ENCODE data around the gene CEBPE.

CEBPE gene

GRCh38 chr14:23118506-23119362, at the start of gene CEBPE:
Gene CEBPE, minus strand, starts transcription at chr14:23119255. Its CDS starts 164 bp downstream, at chr14:23119091.
- no peak for DNase-seq (ENCODE audit: low read depth in 2 of 2)

DNA sequence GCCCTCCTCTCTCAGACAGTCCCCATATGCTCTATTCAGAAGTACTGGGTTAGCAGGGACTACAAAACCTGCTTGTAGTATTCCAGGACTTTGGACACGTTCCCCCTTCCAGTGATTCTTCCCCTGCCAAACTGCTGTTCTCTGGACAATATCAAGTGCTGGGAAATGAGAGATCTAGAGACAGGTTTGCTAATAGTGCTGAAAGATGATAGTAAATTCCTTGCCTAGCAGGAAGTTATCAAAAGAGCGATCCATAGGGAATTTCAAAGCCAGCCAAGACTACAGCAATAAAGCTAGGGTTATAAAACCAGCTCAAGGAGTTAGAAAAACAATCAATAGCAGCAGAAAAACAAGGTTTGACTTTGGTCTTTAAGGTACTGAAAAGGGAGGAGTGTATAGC, 49.2 kb upstream of the CEBPE start:
- no peak for DNase-seq (ENCODE audit: low read depth in 2 of 2)

- DNase-seq (ENCODE audit: low read depth in 2 of 2): no peak
Measured at GRCh38 chr14:23167116-23167847, 48.2 kb upstream of the CEBPE start.

DNA sequence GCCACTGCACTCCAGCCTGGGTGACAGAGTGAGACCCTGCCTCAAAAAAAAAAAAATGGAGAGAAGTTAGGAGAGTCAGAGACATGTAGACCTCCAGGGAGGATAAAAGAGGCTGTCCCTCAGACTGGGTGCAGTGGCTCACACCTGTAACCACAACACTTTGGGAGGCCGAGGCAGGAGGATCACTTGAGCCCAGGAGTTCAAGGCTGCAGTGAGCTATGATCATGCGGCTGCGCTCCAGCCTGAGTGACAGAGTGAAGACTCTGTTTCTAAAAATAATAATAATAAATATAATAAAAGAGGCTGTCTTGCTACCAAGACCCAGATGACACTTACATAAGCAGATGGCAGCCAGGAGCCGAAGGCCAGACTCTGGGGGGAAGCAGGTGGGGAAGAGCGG, 45.9 kb upstream of the CEBPE start:
- no peak for DNase-seq (ENCODE audit: low read depth in 2 of 2)

DNA sequence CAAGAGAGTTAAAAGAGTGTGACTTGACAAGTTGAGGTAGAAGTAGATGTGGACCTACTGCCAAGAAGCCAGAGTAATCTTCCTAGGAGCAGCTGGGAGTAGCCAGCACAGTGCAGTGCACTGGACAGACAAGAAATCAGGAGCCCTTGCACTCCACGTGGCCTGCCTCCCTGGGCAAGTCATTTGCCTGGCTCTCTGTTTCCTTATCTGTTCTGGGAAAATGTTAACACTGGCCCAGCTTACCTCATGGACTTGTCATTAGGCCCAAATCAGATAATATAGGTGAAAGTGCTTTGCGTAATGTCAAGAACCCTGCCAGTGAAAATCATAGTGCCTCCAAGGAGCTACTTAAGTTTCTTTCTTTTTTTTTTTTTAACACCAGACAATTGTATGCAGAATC, 45.2 kb upstream of the CEBPE start:
- no peak for DNase-seq (ENCODE audit: low read depth in 2 of 2)

- no peak for DNase-seq (ENCODE audit: low read depth in 2 of 2)
Measured at GRCh38 chr14:23163830-23164229, 44.8 kb upstream of the CEBPE start.

DNA sequence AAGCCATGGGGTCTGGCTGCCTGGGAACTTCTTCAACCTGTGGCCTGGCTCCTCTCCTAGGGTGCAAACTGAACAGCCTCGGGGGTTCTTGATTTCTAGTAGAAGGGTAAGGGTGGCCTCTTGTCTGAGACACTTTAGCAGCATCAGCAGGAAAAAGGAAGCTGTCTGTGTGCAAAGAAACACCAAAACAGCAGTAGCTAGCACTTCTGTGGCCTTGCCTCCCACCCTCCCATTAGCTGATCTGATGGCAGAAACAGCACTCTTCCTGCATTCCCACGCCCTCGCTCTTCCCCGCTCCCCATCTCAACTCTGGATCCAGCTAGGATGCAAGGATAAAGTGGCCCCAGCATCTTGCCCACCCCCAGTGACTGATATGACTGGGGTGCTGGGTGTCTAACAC, 43.7 kb upstream of the CEBPE start:
- DNase-seq (ENCODE audit: low read depth in 2 of 2): no peak

DNA sequence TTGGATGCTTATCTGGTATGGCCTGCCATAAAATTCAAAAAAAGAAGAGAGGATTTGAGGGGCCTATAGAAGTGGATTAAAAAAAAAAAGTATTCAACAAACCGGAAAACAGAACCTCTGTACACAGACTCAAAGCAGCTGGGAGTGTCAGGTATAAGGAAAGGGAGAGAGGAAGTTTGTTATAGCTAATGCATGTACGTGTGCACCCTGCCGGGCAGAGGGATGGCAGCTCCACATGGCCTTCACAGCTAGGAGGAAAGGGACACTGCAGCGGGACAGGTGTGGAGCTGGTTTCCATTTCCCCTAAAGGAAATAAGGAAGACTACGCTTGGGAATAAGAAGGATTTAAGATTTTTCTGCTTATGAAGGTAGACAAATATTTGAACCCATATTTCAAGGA, 43.0 kb upstream of the CEBPE start:
- DNase-seq (ENCODE audit: low read depth in 2 of 2): no peak

DNA sequence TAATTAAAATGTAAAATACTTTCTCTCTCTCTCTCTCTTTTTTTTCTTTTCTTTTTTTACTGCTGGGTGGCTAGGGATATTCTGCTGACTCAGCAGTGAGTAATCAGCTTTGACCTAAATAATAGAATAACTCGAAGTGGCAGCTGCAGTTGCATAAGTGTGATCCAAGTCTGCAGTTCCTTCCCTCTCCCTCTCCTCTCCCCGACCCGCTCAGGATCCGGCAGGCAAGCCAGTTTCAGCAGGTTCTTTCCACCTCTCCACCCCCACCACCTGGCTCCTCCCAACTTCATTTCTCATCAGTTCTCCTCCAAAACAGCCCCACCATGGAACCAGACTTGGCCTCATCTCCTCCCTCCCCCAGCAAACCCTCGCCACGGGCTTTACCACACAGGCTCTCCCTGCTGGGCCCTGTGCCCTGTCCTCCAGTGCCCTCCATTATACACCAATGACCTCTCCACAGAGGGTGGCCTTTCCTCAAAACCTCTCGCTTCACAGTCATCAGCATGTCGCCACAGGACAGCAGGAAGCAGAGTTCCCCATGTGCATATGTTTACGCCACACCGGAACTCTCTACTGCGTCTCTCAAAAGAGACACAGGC, 42.0 kb upstream of the CEBPE start:
- peak; percentile 66 to 72 for DNase-seq (ENCODE audit: low read depth in 2 of 2)

GRCh38 chr14:23159532-23159931, 40.5 kb upstream of the CEBPE start:
- no peak for DNase-seq (ENCODE audit: low read depth in 2 of 2)

DNA sequence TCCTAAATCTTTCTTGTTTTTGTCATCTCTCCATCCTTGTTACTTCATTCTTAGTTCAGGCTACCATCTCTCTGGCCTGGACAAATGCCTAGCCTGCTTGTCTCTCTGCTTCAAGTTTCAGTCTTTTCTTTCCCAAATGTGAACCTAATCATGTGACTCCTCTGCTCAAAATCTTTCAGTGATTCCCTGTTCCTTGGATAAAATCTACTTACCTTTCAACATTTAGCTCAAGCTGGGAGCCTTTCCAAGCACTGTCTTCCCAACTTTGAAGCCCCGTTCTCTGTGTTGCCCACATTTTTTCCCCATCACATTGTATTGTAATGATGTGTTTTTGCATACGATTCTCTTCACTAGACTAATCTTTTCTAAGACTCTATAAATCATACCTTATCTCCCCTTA, 39.7 kb upstream of the CEBPE start:
- no peak for DNase-seq (ENCODE audit: low read depth in 2 of 2)

DNA sequence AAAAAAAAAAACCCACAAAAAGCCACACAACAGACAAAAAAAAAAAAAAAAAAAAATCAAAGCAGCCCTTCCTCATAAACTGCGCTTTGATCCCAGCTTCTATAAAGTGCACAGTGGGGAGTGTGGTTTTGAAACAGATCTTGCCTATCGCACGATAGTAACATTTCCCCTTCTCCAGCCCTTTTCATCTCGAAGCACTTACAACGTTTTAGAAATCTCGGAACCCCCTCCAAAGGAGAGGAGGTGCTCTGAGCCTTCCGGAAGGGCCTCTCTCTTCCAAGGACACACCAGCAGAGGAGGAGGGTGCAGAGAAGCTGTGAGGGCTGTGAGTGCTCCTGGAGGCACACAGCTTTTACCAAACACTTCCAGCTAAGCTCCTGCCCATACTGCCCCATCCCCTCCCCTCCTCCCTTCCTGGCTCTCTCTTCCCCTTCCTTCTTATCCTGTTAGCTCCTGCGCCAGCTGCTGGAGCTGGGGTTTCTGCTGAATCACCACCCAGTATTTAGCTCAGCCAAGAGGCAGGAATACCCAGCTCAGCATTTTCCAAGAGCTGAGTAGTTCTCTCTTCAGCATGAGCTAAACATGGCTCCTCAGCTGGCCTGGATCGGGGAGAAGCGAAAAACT, 36.0 kb upstream of the CEBPE start:
- peak; percentile 84 to 85 for DNase-seq (ENCODE audit: low read depth in 2 of 2)

GRCh38 chr14:23153851-23154796, 35.1 kb upstream of the CEBPE start:
- peak; percentile 85 to 86 for DNase-seq (ENCODE audit: low read depth in 2 of 2)

GRCh38 chr14:23151342-23151741, 32.3 kb upstream of the CEBPE start:
- no peak for DNase-seq (ENCODE audit: low read depth in 2 of 2)

DNA sequence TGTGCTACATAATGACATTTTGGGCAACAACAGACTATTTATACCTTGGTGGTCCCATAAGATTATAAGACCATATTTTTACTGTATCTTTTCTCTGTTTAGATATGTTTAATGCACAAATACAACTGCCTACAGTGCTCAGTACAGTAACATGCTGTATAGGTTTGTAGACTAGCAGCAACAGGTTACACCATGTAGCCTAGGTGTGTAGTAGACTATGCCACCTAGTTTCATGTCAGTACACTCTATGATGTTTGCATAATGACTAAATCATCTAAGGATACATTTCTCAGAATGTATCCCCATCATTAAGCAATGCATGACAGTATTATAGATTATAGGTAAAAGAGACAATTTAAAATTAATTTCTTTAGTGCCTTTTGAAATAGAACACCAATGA, 30.7 kb upstream of the CEBPE start:
- no peak for DNase-seq (ENCODE audit: low read depth in 2 of 2)

GRCh38 chr14:23148591-23149249, 29.7 kb upstream of the CEBPE start:
- DNase-seq (ENCODE audit: low read depth in 2 of 2): no peak

GRCh38 chr14:23147676-23148075, 28.6 kb upstream of the CEBPE start:
- DNase-seq (ENCODE audit: low read depth in 2 of 2): no peak

DNA sequence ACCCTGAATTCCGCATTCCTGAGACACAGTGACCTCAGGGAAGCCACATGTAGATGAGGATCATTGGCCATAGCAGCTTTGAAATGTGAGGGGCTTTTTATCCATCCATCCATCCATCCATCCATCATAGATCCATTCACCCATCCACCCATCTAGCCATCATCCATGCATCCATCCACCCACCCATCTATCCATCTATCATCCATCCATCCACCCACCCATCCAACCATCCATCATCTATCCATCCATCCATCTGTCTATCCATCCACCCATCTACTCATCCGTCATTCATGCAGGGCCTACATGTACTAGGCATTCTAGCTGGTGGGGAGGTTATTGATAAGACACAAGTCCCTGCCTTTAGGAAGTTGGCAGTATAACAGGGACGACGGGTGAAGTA, 27.9 kb upstream of the CEBPE start:
- no peak for DNase-seq (ENCODE audit: low read depth in 2 of 2)

GRCh38 chr14:23146351-23146910, 27.4 kb upstream of the CEBPE start:
- DNase-seq (ENCODE audit: low read depth in 2 of 2): no peak

DNA sequence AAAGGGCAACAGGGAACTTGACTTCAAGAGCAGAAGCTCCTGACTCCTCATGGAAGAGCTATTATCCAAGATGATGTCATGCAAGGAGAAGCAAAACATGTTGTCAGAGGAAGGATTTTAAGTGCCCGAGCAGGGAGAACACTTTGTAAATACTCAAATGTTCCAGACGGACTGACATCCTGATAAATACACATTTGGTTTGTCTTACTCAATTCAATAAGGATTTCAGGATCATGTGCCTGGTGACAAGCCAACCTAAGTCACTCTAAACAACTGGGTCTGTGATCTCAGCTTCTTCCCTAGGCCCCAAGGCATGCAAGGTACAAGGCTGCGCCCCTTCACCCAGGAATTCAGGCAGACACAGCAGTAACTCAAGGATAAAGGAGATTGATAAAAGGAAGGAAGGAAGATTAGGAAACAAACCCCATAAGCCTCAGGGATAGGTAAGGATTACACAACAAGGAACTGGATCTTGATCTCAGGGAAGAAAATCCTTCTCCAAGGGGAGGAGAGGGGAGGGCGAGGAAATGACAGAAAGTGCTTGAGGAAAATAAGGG, 26.8 kb upstream of the CEBPE start:
- no peak for DNase-seq (ENCODE audit: low read depth in 2 of 2)

Data from fibroblast of skin of left quadriceps (primary cell).